ENCODE data around the gene GPS1.

GPS1 gene

GRCh38 chr17:82006468-82007227 is 45.0 kb upstream of the GPS1 start:
- no peaks in the 10 kb centered on the region for H3K9me3 ChIP-seq
- H3K4me3 ChIP-seq (ENCODE audit: low read depth, low read length) = no peak overlapping the region
- no peak for TF ChIP-seq CTCF (IDR thresholded peaks at IDR 0.05; ENCODE audit: low read depth, low read length)
- H3K36me3 ChIP-seq = no peaks in the 10 kb centered on the region; the same call in none of the 2 replicates
- no peaks in the 10 kb centered on the region for H3K27me3 ChIP-seq
- peak; percentile 73 for DNase-seq
- peaks cover 23% of the 10 kb centered on the region for H3K4me1 ChIP-seq

- TF ChIP-seq CTCF (IDR thresholded peaks at IDR 0.05; ENCODE audit: low read depth, low read length) = no peak
Measured at GRCh38 chr17:82007228-82007494, 44.5 kb upstream of the GPS1 start.

GRCh38 chr17:82007495-82008257 is 44.0 kb upstream of the GPS1 start:
- H3K4me1 ChIP-seq = peaks cover 29% of the 10 kb centered on the region
- TF ChIP-seq CTCF (IDR thresholded peaks at IDR 0.05; ENCODE audit: low read depth, low read length) = no peak

More at GRCh38 chr17:82007228-82007494, 44.5 kb upstream of the GPS1 start:
- peaks cover 5% of the 10 kb centered on the region for H3K36me3 ChIP-seq
- H3K4me3 ChIP-seq (ENCODE audit: low read depth, low read length) = no peak overlapping the region
- peaks cover 24% of the 10 kb centered on the region for H3K4me1 ChIP-seq
- H3K9me3 ChIP-seq = no peaks in the 10 kb centered on the region
- no peak for DNase-seq
- H3K27me3 ChIP-seq = no peaks in the 10 kb centered on the region

GRCh38 chr17:82008258-82008940 is 43.3 kb upstream of the GPS1 start:
- peaks cover 5% of the 10 kb centered on the region for H3K36me3 ChIP-seq
- no peak for DNase-seq

More at GRCh38 chr17:82007495-82008257, 44.0 kb upstream of the GPS1 start:
- Histone ChIP-seq H3K27me3 (no peaks in the 10 kb centered on the region), H3K36me3 (peaks cover 5% of the 10 kb centered on the region), H3K4me3 (ENCODE audit: low read depth, low read length) (no peak overlapping the region), H3K9me3 (no peaks in the 10 kb centered on the region)
- DNase-seq = no peak

GRCh38 chr17:82008941-82009405 is 42.7 kb upstream of the GPS1 start:
- no peak for TF ChIP-seq CTCF (IDR thresholded peaks at IDR 0.05; ENCODE audit: low read depth, low read length)
- peaks cover 29% of the 10 kb centered on the region for H3K4me1 ChIP-seq
- H3K9me3 ChIP-seq = no peaks in the 10 kb centered on the region
- no peak overlapping the region for H3K4me3 ChIP-seq (ENCODE audit: low read depth, low read length)
- H3K27me3 ChIP-seq = no peaks in the 10 kb centered on the region
- peaks cover 5% of the 10 kb centered on the region; the same call in 1 of the 2 replicates for H3K36me3 ChIP-seq
- DNase-seq = no peak

More at GRCh38 chr17:82008258-82008940, 43.3 kb upstream of the GPS1 start:
- no peak for TF ChIP-seq CTCF (IDR thresholded peaks at IDR 0.05; ENCODE audit: low read depth, low read length)
- H3K27me3 ChIP-seq = no peaks in the 10 kb centered on the region
- no peak overlapping the region for H3K4me3 ChIP-seq (ENCODE audit: low read depth, low read length)
- H3K9me3 ChIP-seq = no peaks in the 10 kb centered on the region
- peaks cover 29% of the 10 kb centered on the region for H3K4me1 ChIP-seq

Data from BE2C (cell line).